Endothelial cell (in vitro differentiated cells): ENCODE data around the gene PRKCZ. TPM values are rescaled to one million over a fixed set of nuclear protein-coding genes. Genes with fewer than 3 reads are reported as not detected.

Experiments
- DNase-seq: peaks from one replicate; pipeline ENCODE4 v3.0.0; 2021; ENCODE audit warnings: low spot score
- H3K27ac Mint-ChIP-seq: one replicate; pipeline ENCODE4 v1.8.0; 2021; ENCODE audit warnings: mixed read lengths, inconsistent platforms; ENCODE audit not compliant: unreplicated experiment
- H3K27me3 Mint-ChIP-seq: one replicate; pipeline ENCODE4 v1.8.0; 2021; ENCODE audit warnings: mild to moderate bottlenecking, moderate library complexity, mixed read lengths, inconsistent platforms; ENCODE audit not compliant: unreplicated experiment
- H3K36me3 Mint-ChIP-seq: one replicate; pipeline ENCODE4 v1.8.0; 2021; ENCODE audit warnings: mild to moderate bottlenecking, low read depth, mixed read lengths, inconsistent platforms; ENCODE audit not compliant: unreplicated experiment
- H3K4me1 Mint-ChIP-seq: one replicate; pipeline ENCODE4 v1.8.0; 2021; ENCODE audit warnings: mild to moderate bottlenecking, mixed read lengths, inconsistent platforms; ENCODE audit not compliant: unreplicated experiment
- H3K4me3 Mint-ChIP-seq: one replicate; pipeline ENCODE4 v1.8.0; 2021; ENCODE audit warnings: mild to moderate bottlenecking, mixed read lengths, inconsistent platforms; ENCODE audit not compliant: unreplicated experiment
- H3K9me3 Mint-ChIP-seq: one replicate; pipeline ENCODE4 v1.8.0; 2021; ENCODE audit warnings: mixed read lengths, inconsistent platforms; ENCODE audit not compliant: unreplicated experiment
- total RNA-seq: library from RNA; stranded (reverse); fragmentation: NEBNext Ultra II Directional; extraction: Animal tissue kit (Norgen Biotek cat#: 25700); gene quantifications from one replicate; pipeline ENCODE4 v1.2.1, GENCODE V29; 2021; ENCODE audit not compliant: unreplicated experiment
- TF ChIP-seq, protein P1 (sequence below): fragments of 200-600 bp; sonication (generic); IDR thresholded peaks from one replicate; pipeline ENCODE4 v1.5.0; 2021; ENCODE audit warnings: antibody characterized with exemption; ENCODE audit not compliant: unreplicated experiment

PRKCZ gene
- total RNA-seq, 1 donor from 2014 or later = 23.1 TPM

DNA sequence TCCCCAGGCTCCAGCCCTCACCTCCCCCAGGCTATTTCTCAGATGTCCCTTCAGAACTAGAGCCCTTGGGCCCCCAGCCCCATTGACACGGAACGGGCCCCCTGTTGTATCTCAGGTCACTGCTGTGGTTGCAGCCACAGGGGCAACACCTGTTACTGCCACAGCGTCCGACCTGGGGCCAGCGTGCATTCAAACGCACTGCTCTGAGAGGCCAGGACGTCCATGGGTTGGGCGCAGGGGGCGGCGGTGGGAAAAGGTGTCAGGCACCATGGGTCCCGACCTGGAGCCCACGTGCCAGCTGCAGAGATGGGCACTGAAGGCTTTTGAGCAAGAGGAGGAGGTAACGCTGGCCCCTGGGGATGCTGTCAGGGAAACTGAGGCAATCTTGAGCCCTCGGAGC, 131.1 kb downstream of the PRKCZ start:
- Mint-ChIP-seq H3K9me3 (no peaks in the 10 kb centered on the region), H3K27ac (no peak overlapping the region), H3K27me3 (peaks cover 14% of the 10 kb centered on the region), H3K36me3 (peaks cover 13% of the 10 kb centered on the region), H3K4me1 (peaks cover 4% of the 10 kb centered on the region), H3K4me3 (no peak overlapping the region)
- TF ChIP-seq, protein P1, sequence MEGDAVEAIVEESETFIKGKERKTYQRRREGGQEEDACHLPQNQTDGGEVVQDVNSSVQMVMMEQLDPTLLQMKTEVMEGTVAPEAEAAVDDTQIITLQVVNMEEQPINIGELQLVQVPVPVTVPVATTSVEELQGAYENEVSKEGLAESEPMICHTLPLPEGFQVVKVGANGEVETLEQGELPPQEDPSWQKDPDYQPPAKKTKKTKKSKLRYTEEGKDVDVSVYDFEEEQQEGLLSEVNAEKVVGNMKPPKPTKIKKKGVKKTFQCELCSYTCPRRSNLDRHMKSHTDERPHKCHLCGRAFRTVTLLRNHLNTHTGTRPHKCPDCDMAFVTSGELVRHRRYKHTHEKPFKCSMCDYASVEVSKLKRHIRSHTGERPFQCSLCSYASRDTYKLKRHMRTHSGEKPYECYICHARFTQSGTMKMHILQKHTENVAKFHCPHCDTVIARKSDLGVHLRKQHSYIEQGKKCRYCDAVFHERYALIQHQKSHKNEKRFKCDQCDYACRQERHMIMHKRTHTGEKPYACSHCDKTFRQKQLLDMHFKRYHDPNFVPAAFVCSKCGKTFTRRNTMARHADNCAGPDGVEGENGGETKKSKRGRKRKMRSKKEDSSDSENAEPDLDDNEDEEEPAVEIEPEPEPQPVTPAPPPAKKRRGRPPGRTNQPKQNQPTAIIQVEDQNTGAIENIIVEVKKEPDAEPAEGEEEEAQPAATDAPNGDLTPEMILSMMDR = no peak
- no peak for DNase-seq

DNA sequence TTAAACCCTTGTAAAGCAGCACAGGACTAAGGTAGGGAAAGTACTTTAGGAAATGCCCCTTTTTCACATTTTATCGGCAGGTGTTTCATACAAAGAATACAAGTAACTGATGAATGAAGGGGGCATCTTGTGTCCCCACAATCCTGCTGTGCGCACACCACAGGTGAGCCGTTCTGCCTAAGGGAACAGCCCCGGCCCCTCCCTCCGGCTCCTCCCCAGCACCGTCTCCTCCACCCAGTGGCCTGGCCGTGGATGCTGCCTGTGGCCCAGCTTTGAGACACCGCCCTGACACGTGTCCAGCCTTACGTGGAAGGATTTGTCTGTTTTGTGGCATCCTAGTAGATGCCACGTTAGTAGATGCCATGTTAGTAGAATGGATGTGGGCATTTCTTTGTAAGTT, 131.5 kb downstream of the PRKCZ start:
- peaks cover 13% of the 10 kb centered on the region for H3K36me3 Mint-ChIP-seq
- peaks cover 4% of the 10 kb centered on the region for H3K4me1 Mint-ChIP-seq

DNA sequence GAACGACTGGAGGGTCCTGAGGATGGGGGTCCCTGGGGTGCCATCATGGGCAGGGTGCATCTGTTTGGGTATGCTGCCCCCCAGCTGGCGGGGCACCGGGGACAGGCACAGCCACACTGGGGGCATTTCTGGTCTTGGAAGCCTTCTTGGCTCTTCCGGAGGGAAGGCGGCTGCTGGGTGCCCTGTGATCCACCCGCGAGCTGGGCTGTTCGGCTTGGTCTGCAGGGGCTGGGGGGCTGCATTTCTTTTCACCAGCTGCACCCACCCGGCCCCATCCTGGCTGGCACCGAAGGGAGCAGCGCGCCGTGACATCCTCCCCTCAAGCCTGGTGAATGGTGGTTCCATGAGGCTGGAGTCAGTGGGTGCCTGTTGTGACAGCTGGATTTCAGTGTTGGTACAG, 132.2 kb downstream of the PRKCZ start:
- TF ChIP-seq, protein P1 = no peak
- no peaks in the 10 kb centered on the region for H3K9me3 Mint-ChIP-seq
- H3K4me3 Mint-ChIP-seq = no peak overlapping the region
- peaks cover 13% of the 10 kb centered on the region for H3K36me3 Mint-ChIP-seq
- no peak overlapping the region for H3K27ac Mint-ChIP-seq
- no peak for DNase-seq
- H3K4me1 Mint-ChIP-seq = peaks cover 4% of the 10 kb centered on the region
- H3K27me3 Mint-ChIP-seq = peaks cover 13% of the 10 kb centered on the region

More for the DNA sequence above, 131.5 kb downstream of the PRKCZ start:
- no peak overlapping the region for H3K27ac Mint-ChIP-seq
- no peaks in the 10 kb centered on the region for H3K9me3 Mint-ChIP-seq
- no peak overlapping the region for H3K4me3 Mint-ChIP-seq
- no peak for DNase-seq
- H3K27me3 Mint-ChIP-seq = peaks cover 13% of the 10 kb centered on the region
- TF ChIP-seq, protein P1 = no peak

DNA sequence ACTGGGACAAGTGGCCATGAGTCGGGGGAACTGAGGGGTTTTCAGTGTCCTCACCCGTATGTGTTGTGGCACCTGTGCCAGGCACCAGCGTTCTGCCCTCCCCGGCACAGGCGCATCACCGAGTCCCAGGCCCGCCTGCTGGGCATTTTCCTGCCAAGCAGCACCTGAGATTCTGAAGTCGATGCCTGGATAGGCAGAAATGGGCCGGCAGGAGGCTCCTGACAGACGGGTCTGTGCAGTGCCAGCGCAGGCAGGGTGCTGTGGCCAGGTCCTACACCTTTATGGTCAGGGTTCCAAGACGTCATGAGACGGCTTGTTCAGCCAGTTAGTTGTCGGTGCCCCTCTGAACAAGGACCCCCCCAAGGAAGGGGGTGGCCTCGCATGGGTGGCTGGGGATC, 133.7 kb downstream of the PRKCZ start:
- peak overlapping the region; percentile 49 for H3K4me3 Mint-ChIP-seq
- peaks cover 12% of the 10 kb centered on the region for H3K27me3 Mint-ChIP-seq
- TF ChIP-seq, protein P1 = no peak
- H3K36me3 Mint-ChIP-seq = peaks cover 13% of the 10 kb centered on the region
- no peak for DNase-seq
- no peak overlapping the region for H3K27ac Mint-ChIP-seq
- peaks cover 4% of the 10 kb centered on the region for H3K4me1 Mint-ChIP-seq
- no peaks in the 10 kb centered on the region for H3K9me3 Mint-ChIP-seq

DNA sequence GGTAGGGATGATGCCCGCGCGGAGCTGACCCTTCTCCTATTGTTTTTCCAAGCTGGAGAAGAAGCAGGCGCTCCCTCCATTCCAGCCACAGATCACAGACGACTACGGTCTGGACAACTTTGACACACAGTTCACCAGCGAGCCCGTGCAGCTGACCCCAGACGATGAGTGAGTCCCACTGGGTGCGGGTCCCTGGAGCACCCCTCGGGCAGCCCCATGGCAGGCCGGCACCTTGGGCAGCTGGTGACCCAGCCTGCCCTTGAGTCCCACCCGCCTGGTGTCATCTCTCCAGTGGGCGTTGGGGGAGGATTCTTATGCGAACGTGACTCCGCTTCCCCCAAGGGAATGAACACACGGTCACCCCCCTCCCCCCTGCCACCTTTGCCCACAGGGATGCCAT, 134.3 kb downstream of the PRKCZ start:
- H3K36me3 Mint-ChIP-seq = peaks cover 13% of the 10 kb centered on the region
- H3K27me3 Mint-ChIP-seq = peaks cover 12% of the 10 kb centered on the region
- H3K27ac Mint-ChIP-seq = no peak overlapping the region
- TF ChIP-seq, protein P1 = no peak
- no peaks in the 10 kb centered on the region for H3K9me3 Mint-ChIP-seq
- H3K4me1 Mint-ChIP-seq = peaks cover 4% of the 10 kb centered on the region
- H3K4me3 Mint-ChIP-seq = peak overlapping the region; percentile 49
- no peak for DNase-seq
